HepG2 (cell line): ENCODE results near the gene CBLC. TPM values are rescaled to one million over a fixed set of nuclear protein-coding genes. Genes with fewer than 3 reads are reported as not detected.
A peak's percentile ranks its signal among the peaks of the same experiment; 100 is the strongest.

Experiments
- ATAC-seq: fragments of 200-7000 bp; cut with Tn5 transposase; 3 replicates; pipeline ENCODE4 v1.9.1; 2020; ENCODE audit warnings: mild to moderate bottlenecking, moderate library complexity
- BruUV-seq: library from RNA; stranded (reverse); fragments of 400-500 nt; replicated peaks from 2 replicates; lab custom pipeline; 2021; lab: Mats Ljungman, UMichigan
- CTCF ChIA-PET: fragments of 300-600 bp; formaldehyde crosslinking; extraction: SDS; loops from one replicate; lab custom pipeline; 2021; ENCODE audit warnings: low total read pairs, inconsistent platforms, low intra/inter-chr PET ratio; lab: Yijun Ruan, JAX
- POLR2A ChIA-PET: fragments of 350-600 bp; sonication (Branson Sonifier 250); formaldehyde crosslinking; loops from one replicate; lab custom pipeline; 2020; ENCODE audit warnings: antibody characterized with exemption, inconsistent platforms; lab: Yijun Ruan, JAX
- DNase-seq: peaks from one replicate; pipeline ENCODE4 v3.0.0-alpha.2; 2015; ENCODE audit warnings: low spot score
- FAIRE-seq: peaks from 3 replicates; lab custom pipeline; 2011; peaks lifted over from hg19 to GRCh38; lab: Jason Lieb, UNC
- H2AFZ ChIP-seq: one replicate; pipeline ENCODE4 v1.6.1; 2011; ENCODE audit warnings: low read length, inconsistent platforms
- H3K27ac ChIP-seq: fragments of 300-600 bp; 3 replicates; pipeline ENCODE4 v1.8.0; 2011; ENCODE audit warnings: mixed run types, mild to moderate bottlenecking, mixed read lengths, low read length, inconsistent platforms; ENCODE audit not compliant: insufficient read depth; ENCODE audit errors: extremely low read length
- H3K27me3 ChIP-seq, 2 experiments: fragments of 200-600 bp in 1 of 2; 2 replicates in 1 of 2; 3 replicates in 1 of 2; pipeline versions ENCODE4 v1.6.0 to v1.8.0; 2011; ENCODE audit warnings: low read length in 2 of 2, mild to moderate bottlenecking in 2 of 2, moderate library complexity in 2 of 2, inconsistent platforms in 1 of 2; ENCODE audit not compliant: insufficient read depth in 2 of 2, control insufficient read depth in 1 of 2
- H3K36me3 ChIP-seq, 2 experiments: fragments of 200-600 bp in 1 of 2; replicated peaks in 1 of 2; 2 replicates in 1 of 2; 3 replicates in 1 of 2; pipeline versions ENCODE4 v1.5.1 to v1.8.0; 2011; ENCODE audit warnings: low read length in 2 of 2, inconsistent platforms in 1 of 2; ENCODE audit not compliant: insufficient read depth in 2 of 2, control insufficient read depth in 1 of 2
- H3K4me1 ChIP-seq: 2 replicates; pipeline ENCODE4 v1.5.1; 2012; ENCODE audit warnings: low read length, inconsistent platforms; ENCODE audit not compliant: insufficient read depth
- H3K4me2 ChIP-seq: 2 replicates; pipeline ENCODE4 v1.6.0; 2011; ENCODE audit warnings: low read depth, low read length, inconsistent platforms
- H3K4me3 ChIP-seq, 3 experiments: fragments of 200-600 bp in 1 of 3; sonication (generic), shearing (Covaris generic) in 1 of 3; replicated peaks in 1 of 3; 2 replicates each; pipeline ENCODE4 v1.5.1; 2011 to 2016; ENCODE audit warnings: low read length in 3 of 3, inconsistent platforms in 2 of 3, low read depth in 2 of 3, mild to moderate bottlenecking in 2 of 3, control low read depth in 1 of 3, mixed read lengths in 1 of 3; ENCODE audit not compliant: insufficient read depth in 1 of 3
- H3K79me2 ChIP-seq: one replicate; pipeline ENCODE4 v1.6.1; 2011; ENCODE audit warnings: low read length, inconsistent platforms; ENCODE audit not compliant: insufficient read depth
- H3K9ac ChIP-seq: 2 replicates; pipeline ENCODE4 v1.6.0; 2011; ENCODE audit warnings: mild to moderate bottlenecking, low read depth, low read length, inconsistent platforms; ENCODE audit not compliant: insufficient read depth
- H3K9me3 ChIP-seq: 2 replicates; pipeline ENCODE4 v1.5.1; 2012; ENCODE audit warnings: mild to moderate bottlenecking, low read length
- H4K20me1 ChIP-seq: 2 replicates; pipeline ENCODE4 v1.6.0; 2011; ENCODE audit warnings: inconsistent platforms, mild to moderate bottlenecking, low read length, moderate library complexity; ENCODE audit not compliant: insufficient read depth
- ATF3 ChIP-seq: sonication (generic); formaldehyde crosslinking; IDR thresholded peaks from 2 replicates; pipeline ENCODE4 v1.4.0; 2020; ENCODE audit warnings: missing genetic modification reagents
- CENPX ChIP-seq: sonication (generic); formaldehyde crosslinking; IDR thresholded peaks from 2 replicates; pipeline ENCODE4 v1.9.0; 2021; ENCODE audit warnings: mild to moderate bottlenecking, missing genetic modification reagents, moderate library complexity
- DNMT1 ChIP-seq: sonication (generic); formaldehyde crosslinking; IDR thresholded peaks from 2 replicates; pipeline ENCODE4 v1.5.1; 2020; ENCODE audit warnings: mild to moderate bottlenecking, missing genetic modification reagents
- ESRRA ChIP-seq: sonication (generic); formaldehyde crosslinking; IDR thresholded peaks from 2 replicates; pipeline ENCODE4 v1.5.1; 2020; ENCODE audit warnings: mild to moderate bottlenecking, low read depth, missing genetic modification reagents
- FOSL2 ChIP-seq: sonication (generic); formaldehyde crosslinking; IDR thresholded peaks from 2 replicates; pipeline ENCODE4 v1.4.0; 2020; ENCODE audit warnings: missing genetic modification reagents
- FOXA1 ChIP-seq, 2 experiments: fragments of 450-650 bp in 1 of 2; sonication (generic) in 1 of 2; formaldehyde crosslinking in 1 of 2; IDR thresholded peaks; 2 replicates each; pipeline versions ENCODE4 v1.4.0 to v1.6.1; 2016 to 2020; ENCODE audit warnings: missing genetic modification reagents in 1 of 2
- FOXO1 ChIP-seq: sonication (generic); formaldehyde crosslinking; IDR thresholded peaks from 2 replicates; pipeline ENCODE4 v1.4.0; 2020; ENCODE audit warnings: missing genetic modification reagents
- IKZF4 ChIP-seq: sonication (generic); formaldehyde crosslinking; IDR thresholded peaks from 2 replicates; pipeline ENCODE4 v1.5.1; 2020; ENCODE audit warnings: borderline replicate concordance, mild to moderate bottlenecking, low read depth, missing genetic modification reagents; ENCODE audit errors: not compliant biosample characterization
- MIXL1 ChIP-seq: IDR thresholded peaks from 2 replicates; pipeline ENCODE4 v1.6.1; 2016
- MYPOP ChIP-seq: sonication (generic); formaldehyde crosslinking; IDR thresholded peaks from 2 replicates; pipeline ENCODE4 v1.8.1; 2023; ENCODE audit warnings: mild to moderate bottlenecking, moderate library complexity, missing genetic modification reagents
- NKX3-1 ChIP-seq: sonication (generic); formaldehyde crosslinking; IDR thresholded peaks from 2 replicates; pipeline ENCODE4 v1.5.0; 2020; ENCODE audit warnings: missing genetic modification reagents
- PREB ChIP-seq: sonication (generic); formaldehyde crosslinking; IDR thresholded peaks from 2 replicates; pipeline ENCODE4 v1.4.0; 2020; ENCODE audit warnings: missing genetic modification reagents
- TBX3 ChIP-seq: fragments of 450-650 bp; IDR thresholded peaks from 2 replicates; pipeline ENCODE4 v1.6.1; 2017; ENCODE audit warnings: antibody characterized with exemption, mild to moderate bottlenecking, inconsistent platforms, borderline replicate concordance
- ZMYM2 ChIP-seq: sonication (generic); formaldehyde crosslinking; IDR thresholded peaks from 2 replicates; pipeline ENCODE4 v1.8.0; 2022; ENCODE audit warnings: mild to moderate bottlenecking, missing genetic modification reagents
- ZNF841 ChIP-seq: sonication (generic); formaldehyde crosslinking; IDR thresholded peaks from 2 replicates; pipeline ENCODE4 v1.8.1; 2023; ENCODE audit warnings: missing genetic modification reagents, borderline replicate concordance
- WGBS: methylation state at CpG from one replicate; pipeline ENCODE4 v1.1.6; 2017; ENCODE audit warnings: low lambda C conversion rate; 5-methylcytosine and 5-hydroxymethylcytosine counted together
- in situ Hi-C: cut with HindIII; loops from 2 replicates; pipeline ENCODE4 v1.10.0; 2017; ENCODE audit warnings: low pct_unique_long_range_greater_than_20kb; ENCODE audit not compliant: extremely low pct_ligation_motif_present
- intact Hi-C: fragments of 100-400 bp; cut with micrococcal nuclease; formaldehyde crosslinking; loops from one replicate; pipeline ENCODE4 v1.10.0; 2022; ENCODE audit not compliant: unreplicated experiment
- polyA plus RNA-seq, 8 experiments: library from polyadenylated mRNA; depleted of rRNA in 3 of 8; stranded (reverse) in 7 of 8; unstranded in 1 of 8; fragments of >200 nt; fragmentation: Illumina TruSeq in 4 of 8; extraction: Trizol in 4 of 8; gene quantifications; 2 replicates each; pipeline versions ENCODE4 v1.2.1 to v1.2.3, GENCODE V29; 2011 to 2016; ENCODE audit warnings: low read depth in 4 of 8, missing spikeins in 1 of 8, mixed read lengths in 1 of 8; ENCODE audit not compliant: insufficient read depth in 1 of 8
- total RNA-seq, 5 experiments: library from RNA; depleted of rRNA; stranded (reverse); fragments of >200 nt; fragmentation: Illumina TruSeq; extraction: Trizol; gene quantifications; 2 replicates each; pipeline ENCODE4 v1.2.3, GENCODE V29; 2016; ENCODE audit warnings: low read depth in 1 of 5
- TF ChIP-seq, protein P1 (sequence below): sonication (generic); formaldehyde crosslinking; IDR thresholded peaks from 2 replicates; pipeline ENCODE4 v1.8.1; 2023; ENCODE audit warnings: mild to moderate bottlenecking, inconsistent platforms, moderate library complexity, missing genetic modification reagents, borderline replicate concordance

Gene CBLC
- total and polyA plus RNA-seq, 2 of the 13 experiments (the other 11 are each of a cell fraction or from before 2014, with no cell fraction given): 1.8 to 2.6 TPM

DNA sequence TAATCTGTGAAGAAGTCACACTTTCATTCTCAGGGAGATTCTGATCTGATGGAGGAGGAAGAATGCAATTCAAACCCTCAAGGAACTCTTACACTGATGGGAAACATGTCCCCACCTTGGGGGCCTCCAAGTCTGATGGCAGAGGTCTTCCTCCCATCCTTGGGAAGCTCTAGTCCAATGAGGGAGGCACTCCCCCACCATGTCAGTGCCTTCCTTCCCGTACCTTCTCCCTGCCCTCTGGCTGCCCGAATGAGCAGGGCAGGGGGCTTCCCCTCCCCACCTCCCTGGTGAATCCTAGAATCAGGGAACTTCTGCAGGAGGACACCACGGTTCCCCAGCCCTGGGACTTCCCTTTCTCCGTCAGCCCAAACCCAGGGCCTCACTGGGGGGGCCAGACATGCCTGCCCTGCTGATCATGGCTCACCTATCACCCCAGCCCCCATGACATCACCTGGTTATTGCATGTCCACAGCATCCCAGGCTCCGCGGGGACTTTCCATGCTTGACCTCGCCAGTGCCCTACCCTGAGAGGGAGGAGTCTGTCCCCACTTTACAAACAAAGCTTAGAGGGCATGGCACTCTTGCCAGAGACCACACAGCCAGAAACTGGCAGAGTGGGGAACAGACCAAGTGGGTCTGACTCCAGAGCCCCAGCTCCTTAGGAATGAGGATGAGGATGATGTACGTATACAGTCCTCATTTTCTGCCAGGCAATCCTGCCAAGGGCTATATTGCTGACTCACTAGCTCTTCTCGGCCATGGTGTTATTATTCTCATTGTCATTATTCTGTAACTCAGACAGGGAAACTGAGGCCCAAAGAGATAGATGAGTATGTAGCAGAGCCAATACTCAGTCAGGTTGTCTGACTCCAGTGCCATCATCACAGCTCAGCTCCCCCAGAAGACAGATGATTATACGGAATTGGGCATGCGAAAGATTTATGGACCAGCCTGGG is 38.8 kb upstream of the CBLC start (continued):
- TF ChIP-seq FOXA1 (IDR thresholded peaks at IDR 0.05): no peak
- no peak for TF ChIP-seq FOXA1 (CRISPR knock-in tag; IDR thresholded peaks at IDR 0.05)
- no peak for TF ChIP-seq NKX3-1 (CRISPR knock-in tag)
- TF ChIP-seq FOSL2 (CRISPR knock-in tag): peak; percentile 60
- TF ChIP-seq ESRRA (CRISPR knock-in tag): no peak
- peak; percentile 34; the same call in 1 of the 2 replicates for TF ChIP-seq ATF3 (CRISPR knock-in tag)
- TF ChIP-seq, protein P1, sequence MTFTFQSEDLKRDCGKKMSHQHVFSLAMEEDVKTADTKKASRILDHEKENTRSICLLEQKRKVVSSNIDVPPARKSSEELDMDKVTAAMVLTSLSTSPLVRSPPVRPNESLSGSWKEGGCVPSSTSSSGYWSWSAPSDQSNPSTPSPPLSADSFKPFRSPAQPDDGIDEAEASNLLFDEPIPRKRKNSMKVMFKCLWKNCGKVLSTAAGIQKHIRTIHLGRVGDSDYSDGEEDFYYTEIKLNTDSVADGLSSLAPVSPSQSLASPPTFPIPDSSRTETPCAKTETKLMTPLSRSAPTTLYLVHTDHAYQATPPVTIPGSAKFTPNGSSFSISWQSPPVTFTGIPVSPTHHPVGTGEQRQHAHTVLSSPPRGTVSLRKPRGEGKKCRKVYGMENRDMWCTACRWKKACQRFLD (CRISPR knock-in tag): no peak
- no peak for TF ChIP-seq FOXO1

GRCh38 chr19:44740351-44740824 is 37.3 kb upstream of the CBLC start:
- DNase-seq (peak; percentile 83), FAIRE-seq (no peak), ATAC-seq (peak; percentile 65)
- H3K9ac ChIP-seq: no peak overlapping the region
- no peaks in the 10 kb centered on the region for H3K9me3 ChIP-seq
- H2AFZ ChIP-seq: no peak overlapping the region
- no peaks in the 10 kb centered on the region for H3K36me3 ChIP-seq
- peak overlapping the region; percentile 25 for H3K4me2 ChIP-seq
- H3K27ac ChIP-seq: no peak overlapping the region
- ChIA-PET CTCF (no interaction called here), POLR2A (interaction anchor here (1.0 to 4.0 kb wide), 7 partner anchors 13 to 97 kb away, joined by 3 to 45 read pairs (median 5); partner anchors contain the start of gene PVR)
- no TSS peak for BruUV-seq
- no peaks in the 10 kb centered on the region for H4K20me1 ChIP-seq
- no peaks in the 10 kb centered on the region for H3K79me2 ChIP-seq
- H3K4me3 ChIP-seq: no peak overlapping the region
- intact Hi-C loops: no loop called here
- in situ Hi-C loops: no loop called here
- H3K4me1 ChIP-seq: peaks cover 95% of the 10 kb centered on the region
- 6% methylated on average over 3 of the region's 3 CpGs for WGBS
- no peaks in the 10 kb centered on the region for H3K27me3 ChIP-seq
- TF ChIP-seq ZMYM2 (0 out of 2 replicates have a peak, but pooled peaks have one; percentile 22), MIXL1 (0 out of 2 replicates have a peak, but pooled peaks have one; percentile 23), TBX3 (no peak), MYPOP (CRISPR knock-in tag) (no peak), PREB (CRISPR knock-in tag) (no peak), ZNF841 (CRISPR knock-in tag) (no peak), DNMT1 (CRISPR knock-in tag) (no peak), IKZF4 (CRISPR knock-in tag) (no peak), CENPX (CRISPR knock-in tag) (no peak)
